ENCODE results near the gene PLCE1. TPM values are rescaled to one million over a fixed set of nuclear protein-coding genes. Genes with fewer than 3 reads are reported as not detected.

The PLCE1 gene
- polyA plus RNA-seq, 1 donor (not counting 4 experiments of a cell fraction or from before 2014, with no cell fraction given), result 0.01 TPM

GRCh38 chr10:93991596-93992284 lies 2.0 kb upstream of the PLCE1 start:
- Histone ChIP-seq H3K4me1 (ENCODE audit: control insufficient read depth, extremely low read depth, insufficient read depth, low read length) (no peaks in the 10 kb centered on the region), H3K27me3 (ENCODE audit: control insufficient read depth, extremely low read depth, insufficient read depth, low read length) (peaks cover 41% of the 10 kb centered on the region), H4K20me1 (ENCODE audit: control insufficient read depth, extremely low read depth, insufficient read depth, low read length) (no peaks in the 10 kb centered on the region), H3K27ac (ENCODE audit: control insufficient read depth, insufficient read depth, low read length) (no peak overlapping the region), H3K9me3 (ENCODE audit: control insufficient read depth, low read depth, low read length) (no peaks in the 10 kb centered on the region), H3K9me1 (ENCODE audit: control insufficient read depth, extremely low read depth, insufficient read depth, low read length) (no peaks in the 10 kb centered on the region), H3K9ac (ENCODE audit: control insufficient read depth, extremely low read depth, insufficient read depth, low read length) (no peak overlapping the region), H3K4me3 (ENCODE audit: control insufficient read depth in 2 of 3, extremely low read depth in 1 of 3, insufficient read depth in 2 of 3, low read depth in 1 of 3, low read length in 3 of 3) (no peak overlapping the region), H3K4me2 (ENCODE audit: control insufficient read depth, extremely low read depth, insufficient read depth, low read depth, low read length) (peak overlapping the region; percentile 3), H3K36me3 (ENCODE audit: control insufficient read depth in 2 of 2, extremely low read depth in 1 of 2, insufficient read depth in 2 of 2, low read length in 2 of 2) (no peaks in the 10 kb centered on the region), H2AFZ (ENCODE audit: control insufficient read depth, low read length) (no peak overlapping the region), H3K79me2 (ENCODE audit: control insufficient read depth, insufficient read depth, low read length) (no peaks in the 10 kb centered on the region)
- dilution Hi-C loops (cut with MboI; ENCODE audit: extremely low pct_ligation_motif_present, low sequenced_read_pairs), result no loop called here
- peak; percentile 73 for FAIRE-seq
- TF ChIP-seq EZH2 (IDR thresholded peaks at IDR 0.05; ENCODE audit: low read length) (no peak), CTCF (optimal IDR thresholded peaks at IDR 0.05 in 1 of 3, IDR thresholded peaks at IDR 0.05 in 1 of 3, conservative IDR thresholded peaks at IDR 0.05 in 1 of 3; ENCODE audit: extremely low read depth in 1 of 3, insufficient read depth in 2 of 3, low read length in 3 of 3) (no peak)
- DNase-seq (ENCODE audit: low read depth, low spot score), result no peak

GRCh38 chr10:93992400-93993030 lies 1.2 kb upstream of the PLCE1 start:
- no peaks in the 10 kb centered on the region for H3K9me3 ChIP-seq (ENCODE audit: control insufficient read depth, low read depth, low read length)
- H3K79me2 ChIP-seq (ENCODE audit: control insufficient read depth, insufficient read depth, low read length), result no peaks in the 10 kb centered on the region
- H3K27ac ChIP-seq (ENCODE audit: control insufficient read depth, insufficient read depth, low read length), result no peak overlapping the region
- H3K4me2 ChIP-seq (ENCODE audit: control insufficient read depth, extremely low read depth, insufficient read depth, low read depth, low read length), result no peak overlapping the region
- FAIRE-seq, result no peak
- H3K27me3 ChIP-seq (ENCODE audit: control insufficient read depth, extremely low read depth, insufficient read depth, low read length), result peaks cover 44% of the 10 kb centered on the region
- DNase-seq (ENCODE audit: low read depth, low spot score), result no peak
- TF ChIP-seq CTCF (optimal IDR thresholded peaks at IDR 0.05 in 1 of 3, IDR thresholded peaks at IDR 0.05 in 1 of 3, conservative IDR thresholded peaks at IDR 0.05 in 1 of 3; ENCODE audit: extremely low read depth in 1 of 3, insufficient read depth in 2 of 3, low read length in 3 of 3) (peak in 2 of 3 experiments; percentile 14 to 18), EZH2 (IDR thresholded peaks at IDR 0.05; ENCODE audit: low read length) (no peak)
- H3K4me3 ChIP-seq (ENCODE audit: control insufficient read depth in 2 of 3, extremely low read depth in 1 of 3, insufficient read depth in 2 of 3, low read depth in 1 of 3, low read length in 3 of 3), result no peak overlapping the region
- H3K9ac ChIP-seq (ENCODE audit: control insufficient read depth, extremely low read depth, insufficient read depth, low read length), result no peak overlapping the region
- H4K20me1 ChIP-seq (ENCODE audit: control insufficient read depth, extremely low read depth, insufficient read depth, low read length), result no peaks in the 10 kb centered on the region
- no peaks in the 10 kb centered on the region for H3K9me1 ChIP-seq (ENCODE audit: control insufficient read depth, extremely low read depth, insufficient read depth, low read length)
- dilution Hi-C loops (cut with MboI; ENCODE audit: extremely low pct_ligation_motif_present, low sequenced_read_pairs), result no loop called here
- H3K36me3 ChIP-seq (ENCODE audit: control insufficient read depth in 2 of 2, extremely low read depth in 1 of 2, insufficient read depth in 2 of 2, low read length in 2 of 2), result no peaks in the 10 kb centered on the region
- H2AFZ ChIP-seq (ENCODE audit: control insufficient read depth, low read length), result no peak overlapping the region
- H3K4me1 ChIP-seq (ENCODE audit: control insufficient read depth, extremely low read depth, insufficient read depth, low read length), result no peaks in the 10 kb centered on the region
